Measurements from ENCODE around the gene EEF2K. TPM values are rescaled to one million over a fixed set of nuclear protein-coding genes. Genes with fewer than 3 reads are reported as not detected.
A peak's percentile ranks its signal among the peaks of the same experiment; 100 is the strongest.

The EEF2K gene
- total RNA-seq, 1 donor from 2014 or later, result 22.1 TPM

- H3K4me1 Mint-ChIP-seq, result no peaks in the 10 kb centered on the region
- DNase-seq (ENCODE audit: low spot score in 2 of 2, unreplicated experiment in 2 of 2), result no peak
- no peaks in the 10 kb centered on the region for H3K27me3 Mint-ChIP-seq (ENCODE audit: low read depth)
- H3K27ac Mint-ChIP-seq, result no peak overlapping the region
- no peak overlapping the region for H3K4me3 Mint-ChIP-seq
- TF ChIP-seq CTCF (IDR thresholded peaks at IDR 0.05; ENCODE audit: unreplicated experiment), result no peak
- peaks cover 19% of the 10 kb centered on the region for H3K36me3 Mint-ChIP-seq
- H3K9me3 Mint-ChIP-seq, result no peaks in the 10 kb centered on the region
Measured at GRCh38 chr16:22316411-22316811, 110.3 kb downstream of the EEF2K start.

GRCh38 chr16:22317001-22317530, 111.0 kb downstream of the EEF2K start:
- no peak overlapping the region for H3K27ac Mint-ChIP-seq
- no peaks in the 10 kb centered on the region for H3K4me1 Mint-ChIP-seq
- DNase-seq (ENCODE audit: low spot score in 2 of 2, unreplicated experiment in 2 of 2), result no peak
- H3K9me3 Mint-ChIP-seq, result no peaks in the 10 kb centered on the region
- H3K27me3 Mint-ChIP-seq (ENCODE audit: low read depth), result no peaks in the 10 kb centered on the region
- no peak overlapping the region for H3K4me3 Mint-ChIP-seq
- TF ChIP-seq CTCF (IDR thresholded peaks at IDR 0.05; ENCODE audit: unreplicated experiment), result no peak
- peaks cover 14% of the 10 kb centered on the region for H3K36me3 Mint-ChIP-seq

GRCh38 chr16:22317625-22318024, 111.5 kb downstream of the EEF2K start:
- no peaks in the 10 kb centered on the region for H3K4me1 Mint-ChIP-seq
- no peak overlapping the region for H3K4me3 Mint-ChIP-seq
- H3K36me3 Mint-ChIP-seq, result peaks cover 14% of the 10 kb centered on the region
- H3K27ac Mint-ChIP-seq, result no peak overlapping the region
- H3K27me3 Mint-ChIP-seq (ENCODE audit: low read depth), result no peaks in the 10 kb centered on the region
- no peak for DNase-seq (ENCODE audit: low spot score in 2 of 2, unreplicated experiment in 2 of 2)
- no peak for TF ChIP-seq CTCF (IDR thresholded peaks at IDR 0.05; ENCODE audit: unreplicated experiment)
- no peaks in the 10 kb centered on the region for H3K9me3 Mint-ChIP-seq

- peak; percentile 61 for TF ChIP-seq CTCF (IDR thresholded peaks at IDR 0.05; ENCODE audit: unreplicated experiment)
- Mint-ChIP-seq H3K27ac (no peak overlapping the region), H3K36me3 (peaks cover 11% of the 10 kb centered on the region), H3K4me3 (no peak overlapping the region), H3K9me3 (no peaks in the 10 kb centered on the region), H3K4me1 (no peaks in the 10 kb centered on the region), H3K27me3 (ENCODE audit: low read depth) (no peaks in the 10 kb centered on the region)
- no peak for DNase-seq (ENCODE audit: low spot score in 2 of 2, unreplicated experiment in 2 of 2)
Measured at GRCh38 chr16:22318690-22319358, 112.7 kb downstream of the EEF2K start.

GRCh38 chr16:22320572-22321339, 114.7 kb downstream of the EEF2K start:
- TF ChIP-seq CTCF (IDR thresholded peaks at IDR 0.05; ENCODE audit: unreplicated experiment), result no peak

More at GRCh38 chr16:22320572-22321339, 114.7 kb downstream of the EEF2K start:
- Mint-ChIP-seq H3K9me3 (no peaks in the 10 kb centered on the region), H3K27ac (no peak overlapping the region), H3K27me3 (ENCODE audit: low read depth) (no peaks in the 10 kb centered on the region), H3K36me3 (peaks cover 9% of the 10 kb centered on the region), H3K4me3 (no peak overlapping the region), H3K4me1 (no peaks in the 10 kb centered on the region)
- no peak for DNase-seq (ENCODE audit: low spot score in 2 of 2, unreplicated experiment in 2 of 2)
